ENCODE measurements around the gene PCDHB10. TPM values are rescaled to one million over a fixed set of nuclear protein-coding genes. Genes with fewer than 3 reads are reported as not detected.
A peak's percentile ranks its signal among the peaks of the same experiment; 100 is the strongest.
"Not testable (repeated sequence)": the region's sequence is repeated elsewhere in the genome, so short reads cannot be mapped to it uniquely, and the experiment has no call there.

Gene PCDHB10
- total and polyA plus RNA-seq, 4 donors, result 0.07 to 0.17 (median 0.10) TPM

DNA sequence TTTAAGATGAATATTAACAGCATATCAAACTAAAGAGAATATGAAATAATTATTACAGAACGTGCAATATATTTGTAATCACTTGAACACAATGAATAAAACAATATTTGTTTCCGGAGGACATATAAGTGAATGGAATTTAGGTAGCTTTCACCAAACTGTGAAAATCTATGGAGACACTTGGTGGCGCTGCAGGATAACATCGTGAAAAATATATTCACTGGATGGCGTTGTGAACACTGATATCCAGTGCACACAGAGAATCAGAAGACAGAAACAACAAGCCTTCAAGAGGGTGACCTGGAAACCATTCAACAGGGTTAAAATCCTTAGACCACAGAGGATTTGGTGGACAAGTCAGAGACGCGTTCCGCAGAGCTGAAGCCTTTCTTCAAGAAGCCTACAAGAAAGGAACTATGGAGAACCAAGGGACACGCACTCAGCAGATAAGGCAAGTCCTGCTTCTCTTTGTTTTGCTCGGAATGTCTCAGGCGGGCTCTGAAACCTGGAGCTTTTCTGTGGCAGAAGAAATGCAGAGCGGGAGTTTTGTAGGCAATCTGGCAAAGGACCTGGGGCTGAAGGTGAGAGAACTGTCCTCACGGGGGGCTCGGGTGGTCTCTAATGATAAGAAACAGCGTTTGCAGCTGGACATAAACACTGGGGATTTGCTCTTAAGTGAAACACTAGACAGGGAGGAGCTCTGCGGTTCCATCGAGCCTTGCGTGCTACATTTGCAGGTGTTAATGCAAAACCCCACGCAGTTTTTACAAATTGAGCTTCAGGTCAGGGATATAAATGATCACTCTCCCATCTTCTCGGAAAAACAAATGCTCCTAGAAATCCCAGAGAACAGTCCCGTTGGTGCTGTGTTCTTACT lies 7.4 kb downstream of the PCDHB10 start, which contains the start of gene PCDHB11:
Gene PCDHB11, plus strand, starts transcription at position 269 of the 877 bp plus-strand sequence. Its CDS starts 148 bp downstream, at position 417.
- H3K9me3 ChIP-seq (ENCODE audit: control insufficient read depth in 4 of 4, low read length in 3 of 4), result peaks cover 20 to 45% (median 26%) of the 10 kb centered on the region in 4 donors
- no peak within 1 kb of the TSS for H3K4me3 ChIP-seq (ENCODE audit: low read depth in 1 of 3, low read length in 3 of 3)
- H3K4me1 ChIP-seq (ENCODE audit: control insufficient read depth in 4 of 4, insufficient read depth in 4 of 4, low read length in 3 of 4), result no peaks in the 10 kb centered on the region
- DNase-seq (ENCODE audit: low spot score), result no peak
- TF ChIP-seq YY1 (IDR thresholded peaks at IDR 0.05), result no peak
- H3K36me3 ChIP-seq (ENCODE audit: control insufficient read depth in 4 of 4, insufficient read depth in 3 of 4, low read depth in 1 of 4, low read length in 3 of 4), result no peaks in the 10 kb centered on the region
- no peak within 1 kb of the TSS for H3K9ac ChIP-seq (ENCODE audit: low read depth in 1 of 2, low read length in 2 of 2)
- 28% methylated on average over 21 of the region's 21 CpGs for WGBS
- no peak within 1 kb of the TSS for H3K27ac ChIP-seq (ENCODE audit: low read depth in 1 of 2, low read length in 2 of 2)
- H3K27me3 ChIP-seq (ENCODE audit: control insufficient read depth in 4 of 4, insufficient read depth in 4 of 4, low read length in 3 of 4), result no peaks in the 10 kb centered on the region

GRCh38 chr5:141201126-141201525 lies 9.0 kb downstream of the PCDHB10 start:
- H3K36me3 ChIP-seq (ENCODE audit: control insufficient read depth in 4 of 4, insufficient read depth in 3 of 4, low read depth in 1 of 4, low read length in 3 of 4); H3K27me3 ChIP-seq (ENCODE audit: control insufficient read depth in 4 of 4, insufficient read depth in 4 of 4, low read length in 3 of 4); H3K4me3 ChIP-seq (ENCODE audit: low read depth in 1 of 3, low read length in 3 of 3); H3K4me1 ChIP-seq (ENCODE audit: control insufficient read depth in 4 of 4, insufficient read depth in 4 of 4, low read length in 3 of 4); DNase-seq (ENCODE audit: low spot score); H3K27ac ChIP-seq (ENCODE audit: low read depth in 1 of 2, low read length in 2 of 2); H3K9ac ChIP-seq (ENCODE audit: low read depth in 1 of 2, low read length in 2 of 2): not testable (repeated sequence)
- 26% methylated on average over 28 of the region's 38 CpGs for WGBS
- peaks cover 18 to 38% (median 25%) of the 10 kb centered on the region in 4 donors for H3K9me3 ChIP-seq (ENCODE audit: control insufficient read depth in 4 of 4, low read length in 3 of 4)

DNA sequence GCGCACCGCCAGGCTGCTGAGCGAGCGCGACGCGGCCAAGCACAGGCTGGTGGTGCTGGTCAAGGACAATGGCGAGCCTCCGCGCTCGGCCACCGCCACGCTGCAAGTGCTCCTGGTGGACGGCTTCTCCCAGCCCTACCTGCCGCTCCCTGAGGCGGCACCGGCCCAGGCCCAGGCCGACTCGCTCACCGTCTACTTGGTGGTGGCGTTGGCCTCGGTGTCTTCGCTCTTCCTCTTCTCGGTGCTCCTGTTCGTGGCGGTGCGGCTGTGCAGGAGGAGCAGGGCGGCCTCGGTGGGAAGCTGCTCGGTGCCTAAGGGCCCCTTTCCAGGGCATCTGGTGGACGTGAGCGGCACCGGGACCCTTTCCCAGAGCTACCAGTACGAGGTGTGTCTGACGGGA lies 9.5 kb downstream of the PCDHB10 start:
- 31% methylated on average over 29 of the region's 35 CpGs for WGBS
- H3K4me3 ChIP-seq (ENCODE audit: low read depth in 1 of 3, low read length in 3 of 3); H3K27me3 ChIP-seq (ENCODE audit: control insufficient read depth in 4 of 4, insufficient read depth in 4 of 4, low read length in 3 of 4); H3K9ac ChIP-seq (ENCODE audit: low read depth in 1 of 2, low read length in 2 of 2); H3K27ac ChIP-seq (ENCODE audit: low read depth in 1 of 2, low read length in 2 of 2); DNase-seq (ENCODE audit: low spot score); H3K4me1 ChIP-seq (ENCODE audit: control insufficient read depth in 4 of 4, insufficient read depth in 4 of 4, low read length in 3 of 4); H3K36me3 ChIP-seq (ENCODE audit: control insufficient read depth in 4 of 4, insufficient read depth in 3 of 4, low read depth in 1 of 4, low read length in 3 of 4): not testable (repeated sequence)
- H3K9me3 ChIP-seq (ENCODE audit: control insufficient read depth in 4 of 4, low read length in 3 of 4), result peaks cover 16 to 32% (median 24%) of the 10 kb centered on the region in 4 donors

DNA sequence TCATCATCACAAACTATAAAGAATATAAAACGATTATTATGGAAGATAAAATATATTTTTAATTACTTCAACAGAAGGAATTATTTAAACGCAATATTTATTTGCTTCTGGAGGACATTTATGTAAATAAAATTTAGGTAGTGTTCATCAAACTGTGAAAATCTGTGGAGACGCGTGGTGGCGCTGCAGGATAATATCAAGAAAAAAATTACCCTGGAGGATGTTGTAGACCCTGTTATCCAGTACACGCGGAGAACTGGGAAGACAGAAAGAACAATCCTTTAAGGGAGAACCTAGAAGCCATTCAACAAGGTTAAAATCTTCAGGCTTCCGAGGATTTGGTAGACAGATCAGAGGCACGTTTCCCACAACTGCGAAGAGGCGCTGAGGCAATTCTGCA lies 16.3 kb downstream of the PCDHB10 start, which contains the start of gene PCDHB12:
Gene PCDHB12, plus strand, starts transcription at position 242 of the 400 bp plus-strand sequence. CDS start 189 bp downstream, outside the sequence.
- Histone ChIP-seq H3K36me3 (ENCODE audit: control insufficient read depth in 4 of 4, insufficient read depth in 3 of 4, low read depth in 1 of 4, low read length in 3 of 4) (no peaks in the 10 kb centered on the region), H3K9me3 (ENCODE audit: control insufficient read depth in 4 of 4, low read length in 3 of 4) (peaks cover 3 to 15% (median 9%) of the 10 kb centered on the region in 4 donors), H3K27me3 (ENCODE audit: control insufficient read depth in 4 of 4, insufficient read depth in 4 of 4, low read length in 3 of 4) (peaks cover 0 to 5% (median 0%) of the 10 kb centered on the region in 4 donors), H3K4me1 (ENCODE audit: control insufficient read depth in 4 of 4, insufficient read depth in 4 of 4, low read length in 3 of 4) (no peaks in the 10 kb centered on the region), H3K4me3 (ENCODE audit: low read depth in 1 of 3, low read length in 3 of 3) (peak within 1 kb of the TSS in 1 of 3 donors; percentile 8), H3K27ac (ENCODE audit: low read depth in 1 of 2, low read length in 2 of 2) (no peak within 1 kb of the TSS), H3K9ac (ENCODE audit: low read depth in 1 of 2, low read length in 2 of 2) (no peak within 1 kb of the TSS)
- DNase-seq (ENCODE audit: low spot score), result no peak
- TF ChIP-seq RAD21 (IDR thresholded peaks at IDR 0.05), result peak in 1 of 2 donors; percentile 8
- no peak for TF ChIP-seq RXRA (IDR thresholded peaks at IDR 0.05)
- TF ChIP-seq, protein P1, sequence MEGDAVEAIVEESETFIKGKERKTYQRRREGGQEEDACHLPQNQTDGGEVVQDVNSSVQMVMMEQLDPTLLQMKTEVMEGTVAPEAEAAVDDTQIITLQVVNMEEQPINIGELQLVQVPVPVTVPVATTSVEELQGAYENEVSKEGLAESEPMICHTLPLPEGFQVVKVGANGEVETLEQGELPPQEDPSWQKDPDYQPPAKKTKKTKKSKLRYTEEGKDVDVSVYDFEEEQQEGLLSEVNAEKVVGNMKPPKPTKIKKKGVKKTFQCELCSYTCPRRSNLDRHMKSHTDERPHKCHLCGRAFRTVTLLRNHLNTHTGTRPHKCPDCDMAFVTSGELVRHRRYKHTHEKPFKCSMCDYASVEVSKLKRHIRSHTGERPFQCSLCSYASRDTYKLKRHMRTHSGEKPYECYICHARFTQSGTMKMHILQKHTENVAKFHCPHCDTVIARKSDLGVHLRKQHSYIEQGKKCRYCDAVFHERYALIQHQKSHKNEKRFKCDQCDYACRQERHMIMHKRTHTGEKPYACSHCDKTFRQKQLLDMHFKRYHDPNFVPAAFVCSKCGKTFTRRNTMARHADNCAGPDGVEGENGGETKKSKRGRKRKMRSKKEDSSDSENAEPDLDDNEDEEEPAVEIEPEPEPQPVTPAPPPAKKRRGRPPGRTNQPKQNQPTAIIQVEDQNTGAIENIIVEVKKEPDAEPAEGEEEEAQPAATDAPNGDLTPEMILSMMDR (IDR thresholded peaks at IDR 0.05; ENCODE audit: low read depth, low read length, missing input control), result peak; percentile 12
- TF ChIP-seq FOXA1 (IDR thresholded peaks at IDR 0.05), result no peak
- TF ChIP-seq SP1 (IDR thresholded peaks at IDR 0.05), result no peak
- no peak for TF ChIP-seq FOXA2 (IDR thresholded peaks at IDR 0.05)
- TF ChIP-seq REST (IDR thresholded peaks at IDR 0.05), result no peak
- TF ChIP-seq NR2F2 (IDR thresholded peaks at IDR 0.05), result no peak
- TF ChIP-seq MAX (IDR thresholded peaks at IDR 0.05), result no peak
- no peak for TF ChIP-seq HNF4G (IDR thresholded peaks at IDR 0.05)
- 16% methylated on average over 11 of the region's 11 CpGs for WGBS

DNA sequence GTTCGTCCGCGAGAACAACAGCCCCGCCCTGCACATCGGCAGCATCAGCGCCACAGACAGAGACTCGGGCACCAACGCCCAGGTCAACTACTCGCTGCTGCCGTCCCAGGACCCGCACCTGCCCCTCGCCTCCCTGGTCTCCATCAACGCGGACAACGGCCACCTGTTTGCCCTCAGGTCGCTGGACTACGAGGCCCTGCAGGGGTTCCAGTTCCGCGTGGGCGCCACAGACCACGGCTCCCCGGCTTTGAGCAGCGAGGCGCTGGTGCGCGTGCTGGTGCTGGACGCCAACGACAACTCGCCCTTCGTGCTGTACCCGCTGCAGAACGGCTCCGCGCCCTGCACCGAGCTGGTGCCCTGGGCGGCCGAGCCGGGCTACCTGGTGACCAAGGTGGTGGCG lies 18.1 kb downstream of the PCDHB10 start:
- not testable (repeated sequence) for H3K4me3 ChIP-seq (ENCODE audit: low read depth in 1 of 3, low read length in 3 of 3); H3K9ac ChIP-seq (ENCODE audit: low read depth in 1 of 2, low read length in 2 of 2); H3K36me3 ChIP-seq (ENCODE audit: control insufficient read depth in 4 of 4, insufficient read depth in 3 of 4, low read depth in 1 of 4, low read length in 3 of 4); H3K4me1 ChIP-seq (ENCODE audit: control insufficient read depth in 4 of 4, insufficient read depth in 4 of 4, low read length in 3 of 4); H3K27me3 ChIP-seq (ENCODE audit: control insufficient read depth in 4 of 4, insufficient read depth in 4 of 4, low read length in 3 of 4); H3K27ac ChIP-seq (ENCODE audit: low read depth in 1 of 2, low read length in 2 of 2); DNase-seq (ENCODE audit: low spot score)
- peaks cover 7 to 19% (median 15%) of the 10 kb centered on the region in 4 donors for H3K9me3 ChIP-seq (ENCODE audit: control insufficient read depth in 4 of 4, low read length in 3 of 4)
- 33% methylated on average over 39 of the region's 39 CpGs for WGBS
